WTC11 (cell line): ENCODE results near the gene FITM2. TPM values are rescaled to one million over a fixed set of nuclear protein-coding genes. Genes with fewer than 3 reads are reported as not detected.

Source experiments
- ATAC-seq: fragments of 200-7000 bp; cut with Tn5 transposase; 2 replicates; pipeline ENCODE4 v1.10.0; 2021; ENCODE audit warnings: mild to moderate bottlenecking, moderate library complexity
- CTCF ChIA-PET: fragments of 300-600 bp; sonication (Branson Sonifier 250); formaldehyde crosslinking; loops from one replicate; lab custom pipeline; 2021; ENCODE audit warnings: antibody characterized with exemption; lab: Charles Lee
- POLR2A ChIA-PET: fragments of 350-600 bp; sonication (Branson Sonifier 250); formaldehyde crosslinking; loops from one replicate; lab custom pipeline; 2021; ENCODE audit warnings: antibody characterized with exemption; lab: Charles Lee
- DNase-seq: peaks from one replicate; pipeline ENCODE4 v3.0.0; 2021; ENCODE audit warnings: low spot score
- H3K27ac Mint-ChIP-seq: 2 replicates; pipeline ENCODE4 v1.8.0; 2021; ENCODE audit warnings: mixed read lengths
- H3K27me3 Mint-ChIP-seq: 2 replicates; pipeline ENCODE4 v1.8.0; 2021; ENCODE audit warnings: low read depth, mild to moderate bottlenecking, moderate library complexity, mixed read lengths
- H3K36me3 Mint-ChIP-seq: 2 replicates; pipeline ENCODE4 v1.8.0; 2021; ENCODE audit warnings: mixed read lengths
- H3K4me1 Mint-ChIP-seq: 2 replicates; pipeline ENCODE4 v1.8.0; 2022; ENCODE audit warnings: mixed read lengths
- H3K4me3 Mint-ChIP-seq: 2 replicates; pipeline ENCODE4 v1.8.0; 2021; ENCODE audit warnings: mild to moderate bottlenecking, moderate library complexity, mixed read lengths
- H3K9me3 Mint-ChIP-seq: 2 replicates; pipeline ENCODE4 v1.8.0; 2021; ENCODE audit warnings: mixed read lengths
- ATF2 ChIP-seq: sonication (generic); formaldehyde crosslinking; IDR thresholded peaks from 2 replicates; pipeline ENCODE4 v1.8.1; 2022; ENCODE audit warnings: low read depth, missing genetic modification reagents, borderline replicate concordance
- ATF6 ChIP-seq: sonication (generic); formaldehyde crosslinking; IDR thresholded peaks from 2 replicates; pipeline ENCODE4 v1.8.1; 2023; ENCODE audit warnings: mild to moderate bottlenecking, missing genetic modification reagents
- ETV6 ChIP-seq: sonication (generic); formaldehyde crosslinking; IDR thresholded peaks from 2 replicates; pipeline ENCODE4 v1.8.1; 2022; ENCODE audit warnings: mild to moderate bottlenecking, missing genetic modification reagents
- GRHL2 ChIP-seq: fragments of 250-450 bp; sonication (Bioruptor Pico); IDR thresholded peaks from 2 replicates; pipeline ENCODE4 v1.8.0; 2022; ENCODE audit warnings: mild to moderate bottlenecking, moderate library complexity; ENCODE audit not compliant: insufficient replicate concordance, severe bottlenecking
- JUN ChIP-seq: sonication (generic); formaldehyde crosslinking; IDR thresholded peaks from 2 replicates; pipeline ENCODE4 v1.8.0; 2023; ENCODE audit warnings: mild to moderate bottlenecking, missing genetic modification reagents
- NR3C1 ChIP-seq: sonication (generic); formaldehyde crosslinking; conservative IDR thresholded peaks from 2 replicates; pipeline ENCODE4 v1.8.1; 2023; ENCODE audit warnings: low read depth, mild to moderate bottlenecking, missing genetic modification reagents
- TCF7 ChIP-seq: sonication (generic); formaldehyde crosslinking; IDR thresholded peaks from 2 replicates; pipeline ENCODE4 v1.8.0; 2022; ENCODE audit warnings: mild to moderate bottlenecking, low read depth, missing genetic modification reagents, moderate library complexity
- ZBTB43 ChIP-seq: sonication (generic); formaldehyde crosslinking; IDR thresholded peaks from 2 replicates; pipeline ENCODE4 v1.8.1; 2023; ENCODE audit warnings: mild to moderate bottlenecking, missing genetic modification reagents
- ZNF671 ChIP-seq: fragments of 250-450 bp; sonication (Bioruptor Pico); IDR thresholded peaks from 2 replicates; pipeline ENCODE4 v1.8.0; 2021; ENCODE audit warnings: mild to moderate bottlenecking
- total RNA-seq: library from RNA; stranded (reverse); gene quantifications from 3 replicates; pipeline ENCODE4 v1.2.3, GENCODE V29; 2021
- TF ChIP-seq, protein P1 (sequence below): fragments of 200-600 bp; IDR thresholded peaks from 2 replicates; pipeline ENCODE4 v1.8.0; 2022; ENCODE audit warnings: antibody characterized with exemption
- TF ChIP-seq, protein P2 (sequence below): sonication (generic); formaldehyde crosslinking; IDR thresholded peaks from 2 replicates; pipeline ENCODE4 v1.8.0; 2022; ENCODE audit warnings: missing genetic modification reagents
- TF ChIP-seq, protein P3 (sequence below): sonication (generic); formaldehyde crosslinking; IDR thresholded peaks from 2 replicates; pipeline ENCODE4 v1.8.0; 2023; ENCODE audit warnings: mild to moderate bottlenecking, missing genetic modification reagents

FITM2 gene
- total RNA-seq, 1 experiment from 2014 or later, result 2.0 TPM

- ATAC-seq (peak; percentile 32; the same call in 1 of the 2 replicates), DNase-seq (no peak)
- no peak for TF ChIP-seq ZNF671
- TF ChIP-seq ATF6 (CRISPR knock-in tag), result no peak
- no peak for TF ChIP-seq NR3C1 (CRISPR knock-in tag)
- TF ChIP-seq JUN (CRISPR knock-in tag), result no peak
- TF ChIP-seq, protein P1, sequence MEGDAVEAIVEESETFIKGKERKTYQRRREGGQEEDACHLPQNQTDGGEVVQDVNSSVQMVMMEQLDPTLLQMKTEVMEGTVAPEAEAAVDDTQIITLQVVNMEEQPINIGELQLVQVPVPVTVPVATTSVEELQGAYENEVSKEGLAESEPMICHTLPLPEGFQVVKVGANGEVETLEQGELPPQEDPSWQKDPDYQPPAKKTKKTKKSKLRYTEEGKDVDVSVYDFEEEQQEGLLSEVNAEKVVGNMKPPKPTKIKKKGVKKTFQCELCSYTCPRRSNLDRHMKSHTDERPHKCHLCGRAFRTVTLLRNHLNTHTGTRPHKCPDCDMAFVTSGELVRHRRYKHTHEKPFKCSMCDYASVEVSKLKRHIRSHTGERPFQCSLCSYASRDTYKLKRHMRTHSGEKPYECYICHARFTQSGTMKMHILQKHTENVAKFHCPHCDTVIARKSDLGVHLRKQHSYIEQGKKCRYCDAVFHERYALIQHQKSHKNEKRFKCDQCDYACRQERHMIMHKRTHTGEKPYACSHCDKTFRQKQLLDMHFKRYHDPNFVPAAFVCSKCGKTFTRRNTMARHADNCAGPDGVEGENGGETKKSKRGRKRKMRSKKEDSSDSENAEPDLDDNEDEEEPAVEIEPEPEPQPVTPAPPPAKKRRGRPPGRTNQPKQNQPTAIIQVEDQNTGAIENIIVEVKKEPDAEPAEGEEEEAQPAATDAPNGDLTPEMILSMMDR, result no peak
- TF ChIP-seq ZBTB43 (CRISPR knock-in tag), result no peak
- TF ChIP-seq TCF7 (CRISPR knock-in tag), result no peak
- no peak for TF ChIP-seq ATF2
- TF ChIP-seq ETV6 (CRISPR knock-in tag), result no peak
- TF ChIP-seq, protein P2, sequence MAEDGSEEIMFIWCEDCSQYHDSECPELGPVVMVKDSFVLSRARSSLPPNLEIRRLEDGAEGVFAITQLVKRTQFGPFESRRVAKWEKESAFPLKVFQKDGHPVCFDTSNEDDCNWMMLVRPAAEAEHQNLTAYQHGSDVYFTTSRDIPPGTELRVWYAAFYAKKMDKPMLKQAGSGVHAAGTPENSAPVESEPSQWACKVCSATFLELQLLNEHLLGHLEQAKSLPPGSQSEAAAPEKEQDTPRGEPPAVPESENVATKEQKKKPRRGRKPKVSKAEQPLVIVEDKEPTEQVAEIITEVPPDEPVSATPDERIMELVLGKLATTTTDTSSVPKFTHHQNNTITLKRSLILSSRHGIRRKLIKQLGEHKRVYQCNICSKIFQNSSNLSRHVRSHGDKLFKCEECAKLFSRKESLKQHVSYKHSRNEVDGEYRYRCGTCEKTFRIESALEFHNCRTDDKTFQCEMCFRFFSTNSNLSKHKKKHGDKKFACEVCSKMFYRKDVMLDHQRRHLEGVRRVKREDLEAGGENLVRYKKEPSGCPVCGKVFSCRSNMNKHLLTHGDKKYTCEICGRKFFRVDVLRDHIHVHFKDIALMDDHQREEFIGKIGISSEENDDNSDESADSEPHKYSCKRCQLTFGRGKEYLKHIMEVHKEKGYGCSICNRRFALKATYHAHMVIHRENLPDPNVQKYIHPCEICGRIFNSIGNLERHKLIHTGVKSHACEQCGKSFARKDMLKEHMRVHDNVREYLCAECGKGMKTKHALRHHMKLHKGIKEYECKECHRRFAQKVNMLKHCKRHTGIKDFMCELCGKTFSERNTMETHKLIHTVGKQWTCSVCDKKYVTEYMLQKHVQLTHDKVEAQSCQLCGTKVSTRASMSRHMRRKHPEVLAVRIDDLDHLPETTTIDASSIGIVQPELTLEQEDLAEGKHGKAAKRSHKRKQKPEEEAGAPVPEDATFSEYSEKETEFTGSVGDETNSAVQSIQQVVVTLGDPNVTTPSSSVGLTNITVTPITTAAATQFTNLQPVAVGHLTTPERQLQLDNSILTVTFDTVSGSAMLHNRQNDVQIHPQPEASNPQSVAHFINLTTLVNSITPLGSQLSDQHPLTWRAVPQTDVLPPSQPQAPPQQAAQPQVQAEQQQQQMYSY (CRISPR knock-in tag), result no peak
- TF ChIP-seq, protein P3, sequence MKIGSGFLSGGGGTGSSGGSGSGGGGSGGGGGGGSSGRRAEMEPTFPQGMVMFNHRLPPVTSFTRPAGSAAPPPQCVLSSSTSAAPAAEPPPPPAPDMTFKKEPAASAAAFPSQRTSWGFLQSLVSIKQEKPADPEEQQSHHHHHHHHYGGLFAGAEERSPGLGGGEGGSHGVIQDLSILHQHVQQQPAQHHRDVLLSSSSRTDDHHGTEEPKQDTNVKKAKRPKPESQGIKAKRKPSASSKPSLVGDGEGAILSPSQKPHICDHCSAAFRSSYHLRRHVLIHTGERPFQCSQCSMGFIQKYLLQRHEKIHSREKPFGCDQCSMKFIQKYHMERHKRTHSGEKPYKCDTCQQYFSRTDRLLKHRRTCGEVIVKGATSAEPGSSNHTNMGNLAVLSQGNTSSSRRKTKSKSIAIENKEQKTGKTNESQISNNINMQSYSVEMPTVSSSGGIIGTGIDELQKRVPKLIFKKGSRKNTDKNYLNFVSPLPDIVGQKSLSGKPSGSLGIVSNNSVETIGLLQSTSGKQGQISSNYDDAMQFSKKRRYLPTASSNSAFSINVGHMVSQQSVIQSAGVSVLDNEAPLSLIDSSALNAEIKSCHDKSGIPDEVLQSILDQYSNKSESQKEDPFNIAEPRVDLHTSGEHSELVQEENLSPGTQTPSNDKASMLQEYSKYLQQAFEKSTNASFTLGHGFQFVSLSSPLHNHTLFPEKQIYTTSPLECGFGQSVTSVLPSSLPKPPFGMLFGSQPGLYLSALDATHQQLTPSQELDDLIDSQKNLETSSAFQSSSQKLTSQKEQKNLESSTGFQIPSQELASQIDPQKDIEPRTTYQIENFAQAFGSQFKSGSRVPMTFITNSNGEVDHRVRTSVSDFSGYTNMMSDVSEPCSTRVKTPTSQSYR, result no peak
- TF ChIP-seq GRHL2 (CRISPR knock-in tag), result no peak
- H3K9me3 Mint-ChIP-seq, result peaks cover 17% of the 10 kb centered on the region
- peaks cover 3% of the 10 kb centered on the region for H3K36me3 Mint-ChIP-seq
- no peak overlapping the region for H3K27ac Mint-ChIP-seq
- ChIA-PET POLR2A (no interaction called here), CTCF (interaction anchor here (0.6 to 1.8 kb wide), 4 partner anchors 20 to 75 kb away, joined by 3 to 5 read pairs (median 4); partner anchors contain the start of gene FITM2)
- H3K4me1 Mint-ChIP-seq, result peaks cover 3% of the 10 kb centered on the region
- no peak overlapping the region for H3K4me3 Mint-ChIP-seq
- peaks cover 5% of the 10 kb centered on the region for H3K27me3 Mint-ChIP-seq
Measured at GRCh38 chr20:44291754-44292153, 19.2 kb downstream of the FITM2 start.
